Fibroblast of lung (primary cell): Measurements from ENCODE around the gene POLR2H.

Experiments
- EZH2 ChIP-seq: IDR thresholded peaks from 2 replicates; pipeline ENCODE4 v1.5.1; 2012; ENCODE audit warnings: low read length, control low read depth, mild to moderate bottlenecking; ENCODE audit errors: missing control alignments
- TF ChIP-seq, protein P1 (sequence below), 2 donors: IDR thresholded peaks in 1 of 2; conservative IDR thresholded peaks in 1 of 2; 1 replicate in 1 of 2; 2 replicates in 1 of 2; pipeline ENCODE4 v1.5.1; 2011 to 2012; ENCODE audit warnings: low read length in 2 of 2, control low read depth in 1 of 2, inconsistent platforms in 1 of 2, low read depth in 1 of 2, mild to moderate bottlenecking in 1 of 2

- TF ChIP-seq, protein P1, sequence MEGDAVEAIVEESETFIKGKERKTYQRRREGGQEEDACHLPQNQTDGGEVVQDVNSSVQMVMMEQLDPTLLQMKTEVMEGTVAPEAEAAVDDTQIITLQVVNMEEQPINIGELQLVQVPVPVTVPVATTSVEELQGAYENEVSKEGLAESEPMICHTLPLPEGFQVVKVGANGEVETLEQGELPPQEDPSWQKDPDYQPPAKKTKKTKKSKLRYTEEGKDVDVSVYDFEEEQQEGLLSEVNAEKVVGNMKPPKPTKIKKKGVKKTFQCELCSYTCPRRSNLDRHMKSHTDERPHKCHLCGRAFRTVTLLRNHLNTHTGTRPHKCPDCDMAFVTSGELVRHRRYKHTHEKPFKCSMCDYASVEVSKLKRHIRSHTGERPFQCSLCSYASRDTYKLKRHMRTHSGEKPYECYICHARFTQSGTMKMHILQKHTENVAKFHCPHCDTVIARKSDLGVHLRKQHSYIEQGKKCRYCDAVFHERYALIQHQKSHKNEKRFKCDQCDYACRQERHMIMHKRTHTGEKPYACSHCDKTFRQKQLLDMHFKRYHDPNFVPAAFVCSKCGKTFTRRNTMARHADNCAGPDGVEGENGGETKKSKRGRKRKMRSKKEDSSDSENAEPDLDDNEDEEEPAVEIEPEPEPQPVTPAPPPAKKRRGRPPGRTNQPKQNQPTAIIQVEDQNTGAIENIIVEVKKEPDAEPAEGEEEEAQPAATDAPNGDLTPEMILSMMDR (conservative IDR thresholded peaks at IDR 0.05 in 1 of 2, IDR thresholded peaks at IDR 0.05 in 1 of 2; ENCODE audit: low read depth in 1 of 2, low read length in 2 of 2), result no peak
- TF ChIP-seq EZH2, result no peak
Observed at GRCh38 chr3:184328516-184328915, 33.0 kb upstream of the POLR2H start.
